ENCODE measurements around the gene FLYWCH1. TPM values are rescaled to one million over a fixed set of nuclear protein-coding genes. Genes with fewer than 3 reads are reported as not detected.

FLYWCH1 gene
- polyA plus RNA-seq, 4 donors, result 13.0 to 18.8 (median 14.9) TPM

- FAIRE-seq, result no peak
- H3K4me3 ChIP-seq (ENCODE audit: low read depth in 1 of 3, low read length in 3 of 3), result peak within 1 kb of the TSS in 2 of 3 donors; percentile 15 to 28
- no peaks in the 10 kb centered on the region for H3K36me3 ChIP-seq (ENCODE audit: control insufficient read depth in 3 of 3, insufficient read depth in 2 of 3, low read depth in 1 of 3, low read length in 3 of 3)
- peaks cover 3 to 34% (median 9%) of the 10 kb centered on the region in 3 donors for H3K4me1 ChIP-seq (ENCODE audit: control insufficient read depth in 3 of 3, insufficient read depth in 2 of 3, low read depth in 1 of 3, low read length in 2 of 3)
- peaks cover 25 to 81% (median 34%) of the 10 kb centered on the region in 3 donors for H3K27me3 ChIP-seq (ENCODE audit: control insufficient read depth in 3 of 3, insufficient read depth in 3 of 3, low read length in 3 of 3)
- H3K9me3 ChIP-seq (ENCODE audit: control insufficient read depth in 2 of 2, insufficient read depth in 1 of 2, low read depth in 1 of 2, low read length in 1 of 2), result no peaks in the 10 kb centered on the region
- peak in 1 of 2 donors; percentile 58 for DNase-seq
- H3K27ac ChIP-seq (ENCODE audit: low read depth in 1 of 3, low read length in 2 of 3), result no peak within 1 kb of the TSS
- WGBS, 3 donors, result 0 to 1% (median 0%) methylated on average over 34 to 60 of the region's 60 CpGs
These were observed 52.2 kb downstream of the FLYWCH1 start, which contains the start of gene KREMEN2 for GRCh38 chr16:2963723-2964474. KREMEN2 (plus strand) TSS chr16:2964275; CDS start chr16:2964521, 246 bp downstream.

DNA sequence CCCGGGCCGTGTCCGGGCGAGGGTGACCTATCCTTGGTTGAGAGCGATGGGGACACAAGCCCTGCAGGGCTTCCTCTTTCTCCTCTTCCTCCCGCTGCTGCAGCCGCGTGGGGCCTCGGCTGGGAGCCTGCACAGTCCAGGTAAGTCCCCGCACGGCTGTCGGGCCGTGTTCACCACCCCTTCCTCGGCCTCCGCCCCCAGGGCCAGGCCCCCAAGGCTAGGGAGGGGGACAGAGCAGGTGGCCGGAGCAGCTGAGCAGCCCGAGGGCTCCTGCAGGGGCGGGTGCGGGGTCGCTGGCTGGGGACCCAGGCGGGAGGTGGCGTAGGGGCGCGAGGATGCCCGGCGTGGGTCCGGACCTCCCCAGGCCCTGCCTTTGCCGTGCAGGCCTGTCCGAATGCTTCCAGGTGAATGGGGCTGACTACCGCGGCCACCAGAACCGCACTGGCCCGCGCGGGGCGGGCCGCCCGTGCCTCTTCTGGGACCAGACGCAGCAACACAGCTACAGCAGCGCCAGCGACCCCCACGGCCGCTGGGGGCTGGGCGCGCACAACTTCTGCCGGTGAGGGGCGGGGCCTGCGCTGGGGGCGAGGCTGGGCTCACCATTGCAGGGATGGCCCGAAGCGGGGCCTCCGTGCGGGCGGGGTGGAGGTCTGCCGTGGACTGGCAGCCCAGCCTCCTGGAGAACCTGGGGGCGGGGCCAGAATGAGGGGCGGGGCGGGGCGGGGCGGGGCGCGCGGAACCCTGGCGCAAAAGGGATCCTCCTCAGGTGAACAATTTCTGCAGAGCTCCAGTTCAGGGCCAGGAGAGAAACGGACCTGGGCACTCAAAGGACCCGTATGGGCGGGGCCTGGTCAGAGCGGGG, 53.0 kb downstream of the FLYWCH1 start:
- no peak for FAIRE-seq
- H3K9me3 ChIP-seq (ENCODE audit: control insufficient read depth in 2 of 2, insufficient read depth in 1 of 2, low read depth in 1 of 2, low read length in 1 of 2), result no peaks in the 10 kb centered on the region
- peak; percentile 37 to 72 for DNase-seq
- no peak overlapping the region for H3K27ac ChIP-seq (ENCODE audit: low read depth in 1 of 3, low read length in 2 of 3)
- H3K27me3 ChIP-seq (ENCODE audit: control insufficient read depth in 3 of 3, insufficient read depth in 3 of 3, low read length in 3 of 3), result peaks cover 25 to 73% (median 34%) of the 10 kb centered on the region in 3 donors
- H3K36me3 ChIP-seq (ENCODE audit: control insufficient read depth in 3 of 3, insufficient read depth in 2 of 3, low read depth in 1 of 3, low read length in 3 of 3), result no peaks in the 10 kb centered on the region
- peak overlapping the region in 1 of 3 donors; percentile 28 for H3K4me3 ChIP-seq (ENCODE audit: low read depth in 1 of 3, low read length in 3 of 3)
- 1 to 2% (median 1%) methylated on average over 42 to 68 of the region's 68 CpGs for WGBS, 3 donors
- H3K4me1 ChIP-seq (ENCODE audit: control insufficient read depth in 3 of 3, insufficient read depth in 2 of 3, low read depth in 1 of 3, low read length in 2 of 3), result peaks cover 3 to 35% (median 9%) of the 10 kb centered on the region in 3 donors

DNA sequence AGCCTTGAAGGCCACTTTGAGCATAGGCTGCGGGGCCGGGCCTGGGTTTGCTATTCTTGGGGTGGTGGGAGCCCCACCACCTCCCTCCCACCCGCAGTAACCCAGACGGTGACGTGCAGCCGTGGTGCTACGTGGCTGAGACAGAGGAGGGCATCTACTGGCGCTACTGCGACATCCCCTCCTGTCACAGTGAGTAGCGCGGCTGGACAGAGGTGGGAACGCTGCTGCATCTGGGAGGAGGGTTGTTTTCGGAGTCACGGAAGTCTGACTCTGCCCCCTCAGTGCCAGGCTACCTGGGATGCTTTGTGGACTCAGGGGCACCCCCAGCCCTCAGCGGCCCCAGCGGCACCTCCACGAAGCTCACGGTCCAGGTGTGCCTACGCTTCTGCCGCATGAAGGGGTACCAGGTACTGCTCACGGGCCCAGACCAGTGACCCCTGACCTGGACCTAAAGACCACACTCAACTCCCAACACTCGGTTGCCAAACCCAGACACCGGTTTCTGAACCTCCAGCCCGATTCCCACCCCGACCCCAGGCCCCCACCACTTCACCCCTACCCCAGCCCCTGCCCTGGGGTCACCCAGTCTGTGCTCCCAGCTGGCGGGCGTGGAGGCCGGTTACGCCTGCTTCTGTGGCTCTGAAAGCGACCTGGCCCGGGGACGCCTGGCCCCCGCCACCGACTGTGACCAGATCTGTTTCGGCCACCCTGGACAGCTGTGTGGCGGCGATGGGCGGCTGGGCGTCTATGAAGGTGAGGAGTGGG, 54.5 kb downstream of the FLYWCH1 start:
- peaks cover 0 to 7% (median 0%) of the 10 kb centered on the region in 3 donors for H3K36me3 ChIP-seq (ENCODE audit: control insufficient read depth in 3 of 3, insufficient read depth in 2 of 3, low read depth in 1 of 3, low read length in 3 of 3)
- H3K27me3 ChIP-seq (ENCODE audit: control insufficient read depth in 3 of 3, insufficient read depth in 3 of 3, low read length in 3 of 3), result peaks cover 25 to 68% (median 34%) of the 10 kb centered on the region in 3 donors
- peaks cover 3 to 45% (median 9%) of the 10 kb centered on the region in 3 donors for H3K4me1 ChIP-seq (ENCODE audit: control insufficient read depth in 3 of 3, insufficient read depth in 2 of 3, low read depth in 1 of 3, low read length in 2 of 3)
- no peak overlapping the region for H3K27ac ChIP-seq (ENCODE audit: low read depth in 1 of 3, low read length in 2 of 3)
- FAIRE-seq (no peak), DNase-seq (no peak)
- H3K9me3 ChIP-seq (ENCODE audit: control insufficient read depth in 2 of 2, insufficient read depth in 1 of 2, low read depth in 1 of 2, low read length in 1 of 2), result no peaks in the 10 kb centered on the region
- WGBS, 3 donors, result 44 to 54% (median 50%) methylated on average over 32 to 39 of the region's 39 CpGs
- H3K4me3 ChIP-seq (ENCODE audit: low read depth in 1 of 3, low read length in 3 of 3), result peak overlapping the region in 1 of 3 donors; percentile 16

DNA sequence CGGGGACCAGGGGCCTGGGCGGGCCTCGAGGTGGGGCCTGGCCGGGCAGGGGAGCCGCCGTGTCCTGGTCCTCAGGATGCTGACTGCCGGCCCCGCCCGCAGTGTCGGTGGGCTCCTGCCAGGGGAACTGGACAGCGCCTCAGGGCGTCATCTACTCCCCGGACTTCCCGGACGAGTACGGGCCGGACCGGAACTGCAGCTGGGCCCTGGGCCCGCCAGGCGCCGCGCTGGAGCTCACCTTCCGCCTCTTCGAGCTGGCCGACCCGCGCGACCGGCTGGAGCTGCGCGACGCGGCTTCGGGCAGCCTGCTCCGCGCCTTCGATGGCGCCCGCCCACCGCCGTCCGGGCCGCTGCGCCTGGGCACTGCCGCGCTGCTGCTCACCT, 55.1 kb downstream of the FLYWCH1 start:
- Histone ChIP-seq H3K27me3 (ENCODE audit: control insufficient read depth in 3 of 3, insufficient read depth in 3 of 3, low read length in 3 of 3) (peaks cover 25 to 64% (median 34%) of the 10 kb centered on the region in 3 donors), H3K27ac (ENCODE audit: low read depth in 1 of 3, low read length in 2 of 3) (no peak overlapping the region), H3K4me1 (ENCODE audit: control insufficient read depth in 3 of 3, insufficient read depth in 2 of 3, low read depth in 1 of 3, low read length in 2 of 3) (peaks cover 3 to 45% (median 9%) of the 10 kb centered on the region in 3 donors), H3K4me3 (ENCODE audit: low read depth in 1 of 3, low read length in 3 of 3) (peak overlapping the region in 2 of 3 donors; percentile 8 to 16), H3K9me3 (ENCODE audit: control insufficient read depth in 2 of 2, insufficient read depth in 1 of 2, low read depth in 1 of 2, low read length in 1 of 2) (no peaks in the 10 kb centered on the region), H3K36me3 (ENCODE audit: control insufficient read depth in 3 of 3, insufficient read depth in 2 of 3, low read depth in 1 of 3, low read length in 3 of 3) (peaks cover 0 to 13% (median 0%) of the 10 kb centered on the region in 3 donors)
- WGBS, 3 donors, result 2 to 11% (median 4%) methylated on average over 15 to 46 of the region's 46 CpGs
- no peak for FAIRE-seq
- DNase-seq, result peak in 1 of 2 donors; percentile 57

- FAIRE-seq, result no peak
- Histone ChIP-seq H3K9me3 (ENCODE audit: control insufficient read depth in 2 of 2, insufficient read depth in 1 of 2, low read depth in 1 of 2, low read length in 1 of 2) (no peaks in the 10 kb centered on the region), H3K36me3 (ENCODE audit: control insufficient read depth in 3 of 3, insufficient read depth in 2 of 3, low read depth in 1 of 3, low read length in 3 of 3) (peaks cover 0 to 17% (median 0%) of the 10 kb centered on the region in 3 donors), H3K4me3 (ENCODE audit: low read depth in 1 of 3, low read length in 3 of 3) (peak overlapping the region in 2 of 3 donors; percentile 8 to 16), H3K27me3 (ENCODE audit: control insufficient read depth in 3 of 3, insufficient read depth in 3 of 3, low read length in 3 of 3) (peaks cover 25 to 60% (median 34%) of the 10 kb centered on the region in 3 donors), H3K27ac (ENCODE audit: low read depth in 1 of 3, low read length in 2 of 3) (no peak overlapping the region), H3K4me1 (ENCODE audit: control insufficient read depth in 3 of 3, insufficient read depth in 2 of 3, low read depth in 1 of 3, low read length in 2 of 3) (peaks cover 3 to 45% (median 9%) of the 10 kb centered on the region in 3 donors)
- 7 to 45% (median 12%) methylated on average over 11 to 51 of the region's 51 CpGs for WGBS, 3 donors
- no peak for DNase-seq
These were observed 55.5 kb downstream of the FLYWCH1 start for GRCh38 chr16:2967211-2967631.

DNA sequence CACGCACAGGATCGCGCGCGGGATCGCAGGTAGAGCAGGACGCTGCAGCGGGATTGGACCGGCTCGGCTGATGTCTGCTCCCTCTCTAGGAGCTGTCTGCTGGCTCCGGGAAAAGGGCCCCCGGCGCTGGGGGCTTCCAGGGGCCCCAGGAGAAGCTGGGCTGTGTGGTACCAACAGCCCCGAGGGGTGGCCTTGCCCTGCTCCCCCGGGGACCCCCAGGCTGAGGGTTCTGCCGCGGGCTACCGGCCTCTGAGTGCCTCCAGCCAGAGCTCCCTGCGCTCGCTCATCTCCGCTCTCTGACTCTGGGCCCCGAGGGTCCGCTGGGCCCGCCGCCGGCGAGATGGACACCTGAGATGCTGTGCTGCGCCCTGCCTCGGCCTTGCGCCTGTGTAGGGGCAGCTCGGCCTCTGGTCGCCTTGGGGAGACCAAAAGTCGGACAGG, 56.0 kb downstream of the FLYWCH1 start:
- 55 to 62% (median 57%) methylated on average over 24 to 33 of the region's 33 CpGs for WGBS, 3 donors
- Histone ChIP-seq H3K4me1 (ENCODE audit: control insufficient read depth in 3 of 3, insufficient read depth in 2 of 3, low read depth in 1 of 3, low read length in 2 of 3) (peaks cover 3 to 45% (median 9%) of the 10 kb centered on the region in 3 donors), H3K4me3 (ENCODE audit: low read depth in 1 of 3, low read length in 3 of 3) (no peak overlapping the region), H3K9me3 (ENCODE audit: control insufficient read depth in 2 of 2, insufficient read depth in 1 of 2, low read depth in 1 of 2, low read length in 1 of 2) (no peaks in the 10 kb centered on the region), H3K36me3 (ENCODE audit: control insufficient read depth in 3 of 3, insufficient read depth in 2 of 3, low read depth in 1 of 3, low read length in 3 of 3) (peaks cover 0 to 22% (median 0%) of the 10 kb centered on the region in 3 donors), H3K27ac (ENCODE audit: low read depth in 1 of 3, low read length in 2 of 3) (no peak overlapping the region), H3K27me3 (ENCODE audit: control insufficient read depth in 3 of 3, insufficient read depth in 3 of 3, low read length in 3 of 3) (peaks cover 22 to 55% (median 30%) of the 10 kb centered on the region in 3 donors)
- FAIRE-seq, result no peak
- DNase-seq, result no peak

DNA sequence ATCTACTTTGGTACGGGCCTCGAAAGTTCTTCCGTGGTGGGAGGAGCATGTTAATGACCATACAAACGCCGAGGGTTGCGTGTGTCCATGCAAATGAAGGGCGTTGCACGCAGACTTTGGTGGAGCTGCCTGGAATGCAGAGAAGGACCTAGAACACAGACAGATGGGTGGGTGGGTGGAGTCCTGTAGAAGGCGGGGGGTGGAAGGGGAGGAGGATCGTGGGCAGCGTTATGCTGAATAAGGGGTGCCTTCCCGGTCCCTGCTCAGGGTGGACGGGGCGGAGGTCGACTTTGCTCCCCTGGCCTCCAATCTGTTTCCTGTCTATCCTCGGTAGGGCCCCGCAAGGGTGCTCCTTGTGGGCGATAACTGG, 56.6 kb downstream of the FLYWCH1 start:
- DNase-seq (peak in 1 of 2 donors; percentile 35), FAIRE-seq (no peak)
- Histone ChIP-seq H3K27ac (ENCODE audit: low read depth in 1 of 3, low read length in 2 of 3) (peak overlapping the region in 2 of 3 donors; percentile 11 to 72), H3K4me1 (ENCODE audit: control insufficient read depth in 3 of 3, insufficient read depth in 2 of 3, low read depth in 1 of 3, low read length in 2 of 3) (peaks cover 3 to 43% (median 9%) of the 10 kb centered on the region in 3 donors), H3K9me3 (ENCODE audit: control insufficient read depth in 2 of 2, insufficient read depth in 1 of 2, low read depth in 1 of 2, low read length in 1 of 2) (no peaks in the 10 kb centered on the region), H3K4me3 (ENCODE audit: low read depth in 1 of 3, low read length in 3 of 3) (peak overlapping the region in 2 of 3 donors; percentile 63 to 76), H3K36me3 (ENCODE audit: control insufficient read depth in 3 of 3, insufficient read depth in 2 of 3, low read depth in 1 of 3, low read length in 3 of 3) (peaks cover 0 to 28% (median 0%) of the 10 kb centered on the region in 3 donors), H3K27me3 (ENCODE audit: control insufficient read depth in 3 of 3, insufficient read depth in 3 of 3, low read length in 3 of 3) (peaks cover 22 to 49% (median 28%) of the 10 kb centered on the region in 3 donors)
- WGBS, 3 donors, result 6 to 11% (median 10%) methylated on average over 18 of the region's 18 CpGs

All from small intestine (tissue), 7 donors.